Sigmoid colon (tissue), 4 donors: ENCODE results near the gene TOMM20.

ENCODE experiments used
- CTCF ChIP-seq, 4 experiments: fragments of 450-650 bp in 3 of 4; fragments of 200-600 bp in 1 of 4; IDR thresholded peaks; one replicate each; pipeline ENCODE4 v1.5.1; 2016 to 2019; ENCODE audit warnings: antibody characterized with exemption in 4 of 4, mild to moderate bottlenecking in 3 of 4, moderate library complexity in 2 of 4
- POLR2A ChIP-seq, 2 donors: fragments of 450-650 bp; IDR thresholded peaks; one replicate each; pipeline ENCODE4 v1.6.1; 2016; ENCODE audit warnings: antibody characterized with exemption in 2 of 2, mild to moderate bottlenecking in 2 of 2, moderate library complexity in 2 of 2
- POLR2AphosphoS5 ChIP-seq, 4 donors: sonication (generic); formaldehyde crosslinking; IDR thresholded peaks; one replicate each; pipeline ENCODE4 v1.6.1; 2017; ENCODE audit warnings: antibody characterized with exemption in 4 of 4

DNA sequence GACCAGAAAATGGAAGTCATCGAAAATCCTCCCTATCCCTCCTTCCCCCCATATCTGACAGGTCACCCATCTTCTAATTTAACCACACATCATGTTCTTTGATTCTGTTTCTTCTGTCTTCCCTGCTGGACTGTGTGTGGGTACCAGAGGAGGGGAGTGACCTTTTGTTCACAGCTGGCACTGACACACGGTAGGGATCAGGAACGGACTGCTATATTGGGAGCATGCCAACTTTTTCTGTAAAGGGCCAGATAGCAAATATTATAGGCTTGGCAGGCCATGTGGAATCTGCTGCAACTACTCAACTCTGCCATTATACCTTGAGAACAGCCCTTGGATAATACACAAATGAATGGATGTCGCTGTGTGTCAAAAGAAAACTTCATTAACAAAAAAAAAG, 7.5 kb upstream of the TOMM20 start:
- TF ChIP-seq POLR2AphosphoS5 (IDR thresholded peaks at IDR 0.05) (no peak), CTCF (IDR thresholded peaks at IDR 0.05) (no peak), POLR2A (IDR thresholded peaks at IDR 0.05) (no peak)
